Measurements from ENCODE around the gene NKAIN2. TPM values are rescaled to one million over a fixed set of nuclear protein-coding genes. Genes with fewer than 3 reads are reported as not detected.

Gene NKAIN2
- polyA plus RNA-seq, 1 of the 3 experiments (the other 2 are of a cell fraction) = not detected

- Histone ChIP-seq H3K9me2 (no peaks in the 10 kb centered on the region), H3K27ac (ENCODE audit: low read depth in 2 of 2, low read length in 1 of 2) (no peak overlapping the region), H2AFZ (ENCODE audit: low read depth) (no peak overlapping the region), H3K4me2 (no peak overlapping the region), H3K9me3 (no peaks in the 10 kb centered on the region), H3K9ac (no peak overlapping the region), H3F3A (replicated peaks; ENCODE audit: insufficient read depth) (no peaks in the 10 kb centered on the region), H4K20me1 (ENCODE audit: insufficient read depth) (no peaks in the 10 kb centered on the region), H3K79me2 (ENCODE audit: insufficient read depth) (no peaks in the 10 kb centered on the region), H3K4me3 (ENCODE audit: low read depth in 2 of 2, low read length in 1 of 2) (no peak overlapping the region), H3K27me3 (ENCODE audit: insufficient read depth) (no peaks in the 10 kb centered on the region; the same call in 1 of the 2 replicates), H3K4me1 (ENCODE audit: control insufficient read depth in 1 of 2, insufficient read depth in 2 of 2, low read depth in 1 of 2, low read length in 1 of 2) (no peaks in the 10 kb centered on the region), H3K36me3 (replicated peaks in 1 of 2; ENCODE audit: control insufficient read depth in 1 of 2, insufficient read depth in 2 of 2, low read length in 1 of 2) (no peaks in the 10 kb centered on the region)
- CTCF ChIA-PET = no interaction called here
- DNase-seq = no peak
- TF ChIP-seq RAD21 (IDR thresholded peaks at IDR 0.05; ENCODE audit: low read length) = no peak
- no peak for TF ChIP-seq FOSL2 (IDR thresholded peaks at IDR 0.05; ENCODE audit: borderline replicate concordance, low read depth)
- TF ChIP-seq MXI1 (IDR thresholded peaks at IDR 0.05; ENCODE audit: low read depth, low read length) = no peak
- TF ChIP-seq TAF1 (IDR thresholded peaks at IDR 0.05; ENCODE audit: borderline replicate concordance, low read depth, low read length) = no peak
- no peak for TF ChIP-seq RCOR1 (IDR thresholded peaks at IDR 0.05; ENCODE audit: low read length)
- TF ChIP-seq, protein P1, sequence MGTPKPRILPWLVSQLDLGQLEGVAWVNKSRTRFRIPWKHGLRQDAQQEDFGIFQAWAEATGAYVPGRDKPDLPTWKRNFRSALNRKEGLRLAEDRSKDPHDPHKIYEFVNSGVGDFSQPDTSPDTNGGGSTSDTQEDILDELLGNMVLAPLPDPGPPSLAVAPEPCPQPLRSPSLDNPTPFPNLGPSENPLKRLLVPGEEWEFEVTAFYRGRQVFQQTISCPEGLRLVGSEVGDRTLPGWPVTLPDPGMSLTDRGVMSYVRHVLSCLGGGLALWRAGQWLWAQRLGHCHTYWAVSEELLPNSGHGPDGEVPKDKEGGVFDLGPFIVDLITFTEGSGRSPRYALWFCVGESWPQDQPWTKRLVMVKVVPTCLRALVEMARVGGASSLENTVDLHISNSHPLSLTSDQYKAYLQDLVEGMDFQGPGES (IDR thresholded peaks at IDR 0.05; ENCODE audit: low read depth, low read length) = no peak
- no peak for TF ChIP-seq FOXM1 (IDR thresholded peaks at IDR 0.05; ENCODE audit: low read depth)
- TF ChIP-seq YY1 (IDR thresholded peaks at IDR 0.05; ENCODE audit: low read depth) = no peak
- TF ChIP-seq SIN3A (IDR thresholded peaks at IDR 0.05; ENCODE audit: borderline replicate concordance, low read depth, low read length) = no peak
- TF ChIP-seq RXRA (IDR thresholded peaks at IDR 0.05; ENCODE audit: borderline replicate concordance, low read depth) = no peak
- 0% methylated on average over 5 of the region's 5 CpGs for WGBS (ENCODE audit: low lambda C conversion rate)
- POLR2A ChIA-PET = no interaction called here
Measured at GRCh38 chr6:123844011-123844410, 40.3 kb downstream of the NKAIN2 start.

GRCh38 chr6:123848347-123848746 lies 44.7 kb downstream of the NKAIN2 start:
- POLR2A ChIA-PET = no interaction called here
- no peak overlapping the region for H3K27ac ChIP-seq (ENCODE audit: low read depth in 2 of 2, low read length in 1 of 2)

More at GRCh38 chr6:123848347-123848746, 44.7 kb downstream of the NKAIN2 start:
- no peak overlapping the region for H3K4me3 ChIP-seq (ENCODE audit: low read depth in 2 of 2, low read length in 1 of 2)
- no peaks in the 10 kb centered on the region for H3K9me3 ChIP-seq
- H3K27me3 ChIP-seq (ENCODE audit: insufficient read depth) = no peaks in the 10 kb centered on the region; the same call in 1 of the 2 replicates
- CTCF ChIA-PET = no interaction called here
- H3K36me3 ChIP-seq (replicated peaks in 1 of 2; ENCODE audit: control insufficient read depth in 1 of 2, insufficient read depth in 2 of 2, low read length in 1 of 2) = no peaks in the 10 kb centered on the region
- H3K9ac ChIP-seq = no peak overlapping the region
- H3F3A ChIP-seq (replicated peaks; ENCODE audit: insufficient read depth) = no peaks in the 10 kb centered on the region
- no peaks in the 10 kb centered on the region for H4K20me1 ChIP-seq (ENCODE audit: insufficient read depth)
- H2AFZ ChIP-seq (ENCODE audit: low read depth) = no peak overlapping the region
- no peak overlapping the region for H3K4me2 ChIP-seq
- no peaks in the 10 kb centered on the region for H3K79me2 ChIP-seq (ENCODE audit: insufficient read depth)
- TF ChIP-seq POLR2AphosphoS5 (IDR thresholded peaks at IDR 0.05; ENCODE audit: low read depth, low read length) = no peak
- no peak for TF ChIP-seq RXRA (IDR thresholded peaks at IDR 0.05; ENCODE audit: borderline replicate concordance, low read depth)
- no peak for TF ChIP-seq GABPA (IDR thresholded peaks at IDR 0.05; ENCODE audit: low read depth)
- no peak for TF ChIP-seq MEF2A (IDR thresholded peaks at IDR 0.05; ENCODE audit: borderline replicate concordance, low read depth)
- no peak for TF ChIP-seq FOXJ3 (CRISPR knock-in tag; IDR thresholded peaks at IDR 0.05)
- TF ChIP-seq TEAD4 (IDR thresholded peaks at IDR 0.05; ENCODE audit: borderline replicate concordance, insufficient read depth) = no peak
- no peak for TF ChIP-seq RFX5 (IDR thresholded peaks at IDR 0.05; ENCODE audit: low read length)
- TF ChIP-seq REST (IDR thresholded peaks at IDR 0.05; ENCODE audit: low read depth, low read length) = no peak
- no peak for TF ChIP-seq NRF1 (IDR thresholded peaks at IDR 0.05; ENCODE audit: low read depth, low read length)
- no peak for TF ChIP-seq YY1 (IDR thresholded peaks at IDR 0.05; ENCODE audit: low read depth)
- TF ChIP-seq RAD21 (IDR thresholded peaks at IDR 0.05; ENCODE audit: low read length) = no peak
- TF ChIP-seq ELF1 (IDR thresholded peaks at IDR 0.05) = no peak
- no peak for TF ChIP-seq SIN3A (IDR thresholded peaks at IDR 0.05; ENCODE audit: borderline replicate concordance, low read depth, low read length)
- TF ChIP-seq FOSL2 (IDR thresholded peaks at IDR 0.05; ENCODE audit: borderline replicate concordance, low read depth) = no peak
- DNase-seq = no peak
- no peaks in the 10 kb centered on the region for H3K4me1 ChIP-seq (ENCODE audit: control insufficient read depth in 1 of 2, insufficient read depth in 2 of 2, low read depth in 1 of 2, low read length in 1 of 2)
- no peaks in the 10 kb centered on the region for H3K9me2 ChIP-seq
- WGBS (ENCODE audit: low lambda C conversion rate) = 0% methylated on average over 2 of the region's 2 CpGs

Data from SK-N-SH (cell line).